Gastroesophageal sphincter (tissue), 4 donors: ENCODE measurements around the gene IFNA16. TPM values are rescaled to one million over a fixed set of nuclear protein-coding genes. Genes with fewer than 3 reads are reported as not detected.
"Not testable (repeated sequence)": the region's sequence is repeated elsewhere in the genome, so short reads cannot be mapped to it uniquely, and the experiment has no call there.

Experiments
- ATAC-seq: fragments of 150-250 bp; one replicate; pipeline ENCODE4 v1.9.1; 2016; ENCODE audit warnings: mild to moderate bottlenecking, moderate library complexity
- H3K27ac ChIP-seq, 4 donors: fragments of 200-600 bp; sonication (generic) in 3 of 4; 1 replicate in 3 of 4; 2 replicates in 1 of 4; pipeline ENCODE4 v1.5.1; 2016 to 2019
- H3K27me3 ChIP-seq: fragments of 200-600 bp; sonication (generic); one replicate; pipeline ENCODE4 v1.5.1; 2019
- H3K36me3 ChIP-seq, 2 donors: fragments of 200-600 bp; sonication (generic); one replicate each; pipeline ENCODE4 v1.5.1; 2019; ENCODE audit warnings: control low read depth in 1 of 2
- H3K4me1 ChIP-seq, 3 donors: fragments of 200-600 bp; sonication (generic); 1 replicate in 2 of 3; 2 replicates in 1 of 3; pipeline ENCODE4 v1.5.1; 2016 to 2019; ENCODE audit warnings: control low read depth in 2 of 3
- H3K4me3 ChIP-seq, 2 donors: fragments of 200-600 bp; sonication (generic); one replicate each; pipeline ENCODE4 v1.5.1; 2019; ENCODE audit warnings: mild to moderate bottlenecking in 1 of 2, moderate library complexity in 1 of 2
- H3K9me3 ChIP-seq, 3 donors: fragments of 200-600 bp; sonication (generic); one replicate each; pipeline ENCODE4 v1.5.1; 2017 to 2019; ENCODE audit warnings: control low read depth in 2 of 3
- EP300 ChIP-seq: sonication (generic); formaldehyde crosslinking; IDR thresholded peaks from one replicate; pipeline ENCODE4 v1.6.1; 2017; ENCODE audit warnings: antibody characterized with exemption, mild to moderate bottlenecking
- POLR2A ChIP-seq, 2 donors: fragments of 450-650 bp; IDR thresholded peaks; one replicate each; pipeline ENCODE4 v1.6.1; 2017; ENCODE audit warnings: antibody characterized with exemption in 2 of 2, mild to moderate bottlenecking in 2 of 2, moderate library complexity in 1 of 2
- POLR2AphosphoS5 ChIP-seq: sonication (generic); formaldehyde crosslinking; IDR thresholded peaks from one replicate; pipeline ENCODE4 v1.6.1; 2017; ENCODE audit warnings: antibody characterized with exemption
- WGBS, 2 donors: methylation state at CpG; one replicate each; pipeline ENCODE4 v1.1.5; 2018; ENCODE audit warnings: low coverage in 1 of 2; 5-methylcytosine and 5-hydroxymethylcytosine counted together
- total RNA-seq, 4 donors: library from RNA; depleted of rRNA; stranded (reverse); fragments of >200 nt; gene quantifications; one replicate each; pipeline ENCODE4 v1.1.0, GENCODE V29; 2016
- TF ChIP-seq, protein P1 (sequence below), 4 experiments: fragments of 200-600 bp in 2 of 4; fragments of 450-650 bp in 2 of 4; sonication (generic) in 1 of 4; IDR thresholded peaks; one replicate each; pipeline ENCODE4 v1.5.1; 2017 to 2019; ENCODE audit warnings: antibody characterized with exemption in 4 of 4, mild to moderate bottlenecking in 2 of 4, moderate library complexity in 2 of 4

The IFNA16 gene
- total RNA-seq, 4 donors from 2014 or later, result not detected

DNA sequence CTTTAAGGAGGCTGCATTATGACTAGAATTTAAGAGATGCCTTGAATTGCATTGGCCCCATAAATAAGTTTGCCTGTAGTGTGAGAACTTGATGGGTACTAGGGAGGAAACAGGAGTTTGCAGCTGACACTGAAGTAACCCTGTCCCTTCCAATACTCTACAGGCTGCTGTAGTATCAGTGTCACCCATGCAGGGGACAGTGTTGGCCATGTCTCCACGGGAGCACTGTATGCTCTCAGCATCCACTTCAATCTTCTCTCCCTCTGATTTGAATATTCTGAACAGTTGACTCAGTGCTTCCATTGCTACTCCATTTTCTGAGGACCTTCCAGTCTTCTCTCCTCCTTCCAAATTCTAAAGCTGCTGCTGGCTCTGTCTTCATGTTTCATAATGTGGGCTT, 34.1 kb upstream of the IFNA16 start:
- no peaks in the 10 kb centered on the region for H3K4me1 ChIP-seq
- no peak overlapping the region for H3K27ac ChIP-seq
- TF ChIP-seq POLR2A (IDR thresholded peaks at IDR 0.05), result no peak
- TF ChIP-seq EP300, result no peak
- no peak for TF ChIP-seq POLR2AphosphoS5
- TF ChIP-seq, protein P1, sequence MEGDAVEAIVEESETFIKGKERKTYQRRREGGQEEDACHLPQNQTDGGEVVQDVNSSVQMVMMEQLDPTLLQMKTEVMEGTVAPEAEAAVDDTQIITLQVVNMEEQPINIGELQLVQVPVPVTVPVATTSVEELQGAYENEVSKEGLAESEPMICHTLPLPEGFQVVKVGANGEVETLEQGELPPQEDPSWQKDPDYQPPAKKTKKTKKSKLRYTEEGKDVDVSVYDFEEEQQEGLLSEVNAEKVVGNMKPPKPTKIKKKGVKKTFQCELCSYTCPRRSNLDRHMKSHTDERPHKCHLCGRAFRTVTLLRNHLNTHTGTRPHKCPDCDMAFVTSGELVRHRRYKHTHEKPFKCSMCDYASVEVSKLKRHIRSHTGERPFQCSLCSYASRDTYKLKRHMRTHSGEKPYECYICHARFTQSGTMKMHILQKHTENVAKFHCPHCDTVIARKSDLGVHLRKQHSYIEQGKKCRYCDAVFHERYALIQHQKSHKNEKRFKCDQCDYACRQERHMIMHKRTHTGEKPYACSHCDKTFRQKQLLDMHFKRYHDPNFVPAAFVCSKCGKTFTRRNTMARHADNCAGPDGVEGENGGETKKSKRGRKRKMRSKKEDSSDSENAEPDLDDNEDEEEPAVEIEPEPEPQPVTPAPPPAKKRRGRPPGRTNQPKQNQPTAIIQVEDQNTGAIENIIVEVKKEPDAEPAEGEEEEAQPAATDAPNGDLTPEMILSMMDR (IDR thresholded peaks at IDR 0.05), result no peak
- no peaks in the 10 kb centered on the region for H3K9me3 ChIP-seq
- H3K4me3 ChIP-seq, result no peak overlapping the region
- no peaks in the 10 kb centered on the region for H3K36me3 ChIP-seq
- peaks cover 4% of the 10 kb centered on the region for H3K27me3 ChIP-seq
- 63 to 75% methylated on average over 1 of the region's 1 CpG for WGBS, 2 donors
- ATAC-seq, result no peak

GRCh38 chr9:21244836-21245235, 27.7 kb upstream of the IFNA16 start:
- H3K27me3 ChIP-seq, result peaks cover 10% of the 10 kb centered on the region
- TF ChIP-seq, protein P1 (IDR thresholded peaks at IDR 0.05), result no peak
- TF ChIP-seq POLR2A (IDR thresholded peaks at IDR 0.05) (no peak), POLR2AphosphoS5 (no peak), EP300 (no peak)
- WGBS, 2 donors, result 47 to 51% methylated on average over 2 of the region's 2 CpGs

DNA sequence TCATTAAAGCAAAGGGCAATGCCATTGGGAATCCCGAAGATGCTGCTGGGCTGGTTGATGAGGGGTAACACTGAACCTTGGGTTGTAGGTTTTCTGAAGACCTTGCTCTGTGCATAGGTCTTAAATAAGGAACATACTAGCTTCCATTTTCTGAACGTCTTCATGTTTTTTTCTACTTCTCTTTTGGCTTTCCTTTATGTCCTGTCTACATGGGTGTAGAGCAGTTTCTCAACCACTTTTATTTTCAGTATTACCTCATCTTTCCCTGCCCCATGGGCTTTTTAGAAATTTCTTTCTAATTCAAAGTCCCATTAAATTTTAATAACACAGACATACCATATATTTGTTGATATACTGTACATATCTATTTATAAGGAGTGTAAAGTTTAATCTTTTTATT, 22.8 kb upstream of the IFNA16 start, which contains the start of gene IFNA14:
IFNA14 (minus strand) TSS at position 95 of the 400 bp plus-strand sequence; CDS start at position 25, 70 bp downstream.
- H3K27ac ChIP-seq, result no peak within 1 kb of the TSS
- H3K36me3 ChIP-seq, result no peaks in the 10 kb centered on the region
- TF ChIP-seq POLR2A (IDR thresholded peaks at IDR 0.05) (no peak), POLR2AphosphoS5 (no peak), EP300 (no peak)
- TF ChIP-seq, protein P1 (IDR thresholded peaks at IDR 0.05), result no peak
- ATAC-seq, result no peak
- no peaks in the 10 kb centered on the region for H3K9me3 ChIP-seq
- H3K4me3 ChIP-seq, result no peak within 1 kb of the TSS
- no peaks in the 10 kb centered on the region for H3K4me1 ChIP-seq
- 71 to 78% methylated on average over 2 of the region's 2 CpGs for WGBS, 2 donors
- H3K27me3 ChIP-seq, result peaks cover 6% of the 10 kb centered on the region

More at GRCh38 chr9:21244836-21245235, 27.7 kb upstream of the IFNA16 start:
- no peaks in the 10 kb centered on the region for H3K9me3 ChIP-seq
- no peaks in the 10 kb centered on the region for H3K36me3 ChIP-seq
- H3K4me1 ChIP-seq, result no peaks in the 10 kb centered on the region
- ATAC-seq, result no peak
- H3K4me3 ChIP-seq, result no peak overlapping the region
- no peak overlapping the region for H3K27ac ChIP-seq

- not testable (repeated sequence) for H3K4me3 ChIP-seq, H3K27ac ChIP-seq, H3K27me3 ChIP-seq, H3K4me1 ChIP-seq, H3K36me3 ChIP-seq, ATAC-seq, H3K9me3 ChIP-seq
- 0 to 38% methylated on average over 1 of the region's 1 CpG for WGBS, 2 donors
Measured at GRCh38 chr9:21236360-21236714, 19.2 kb upstream of the IFNA16 start.

GRCh38 chr9:21235468-21236359, 18.6 kb upstream of the IFNA16 start:
- 30 to 34% methylated on average over 8 of the region's 8 CpGs for WGBS, 2 donors

More at GRCh38 chr9:21235468-21236359, 18.6 kb upstream of the IFNA16 start:
- not testable (repeated sequence) for H3K4me3 ChIP-seq, H3K27me3 ChIP-seq, H3K4me1 ChIP-seq, H3K9me3 ChIP-seq, H3K27ac ChIP-seq, H3K36me3 ChIP-seq, ATAC-seq
- TF ChIP-seq, protein P1 (IDR thresholded peaks at IDR 0.05), result peak in 3 of 4 experiments; percentile 26 to 52 (median 31)
